ENCODE data around the gene CHP1.
"Not testable (repeated sequence)": the region's sequence is repeated elsewhere in the genome, so short reads cannot be mapped to it uniquely, and the experiment has no call there.

- not testable (repeated sequence) for TF ChIP-seq CTCF (IDR thresholded peaks at IDR 0.05; ENCODE audit: low read length); EZH2 (IDR thresholded peaks at IDR 0.05; ENCODE audit: borderline replicate concordance, low read length)
These were observed 4.2 kb downstream of the CHP1 start for GRCh38 chr15:41235228-41235627.

Data from OCI-LY1 (cell line).